T-helper 2 cell (primary cell): ENCODE results near the gene RPL29.

Experiments
- DNase-seq, 5 experiments: peaks; one replicate each; pipeline versions ENCODE4 v3.0.0 to v3.0.0-alpha.2; 2012 to 2022

The RPL29 gene

GRCh38 chr3:51982352-51982837 is 13.3 kb downstream of the RPL29 start:
- peak in 1 of 5 experiments; percentile 51 for DNase-seq

- DNase-seq: no peak
Observed at GRCh38 chr3:51980253-51980652, 15.4 kb downstream of the RPL29 start.

DNA sequence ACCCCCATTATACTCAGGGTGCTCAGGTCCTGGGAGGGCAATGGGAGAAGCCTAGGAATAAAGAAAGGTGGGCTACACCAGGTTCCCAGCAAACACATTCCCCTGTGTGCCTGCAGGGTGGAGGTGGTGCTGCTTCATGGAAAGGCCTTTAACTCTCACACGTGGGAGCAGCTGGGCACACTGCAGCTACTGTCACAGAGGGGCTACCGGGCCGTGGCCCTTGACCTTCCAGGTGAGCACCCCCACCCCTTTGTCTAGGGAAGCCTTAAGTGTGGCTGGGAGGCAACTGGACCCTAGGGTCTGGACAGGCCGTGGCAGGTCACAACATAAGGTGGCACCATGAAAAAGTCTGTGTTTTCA is 17.6 kb downstream of the RPL29 start:
- DNase-seq: no peak

GRCh38 chr3:51977446-51978142 is 18.1 kb downstream of the RPL29 start:
- DNase-seq: peak in 2 of 5 experiments; percentile 26 to 81

- DNase-seq: peak in 1 of 5 experiments; percentile 23
Observed at GRCh38 chr3:51975852-51976549, 19.7 kb downstream of the RPL29 start.

DNA sequence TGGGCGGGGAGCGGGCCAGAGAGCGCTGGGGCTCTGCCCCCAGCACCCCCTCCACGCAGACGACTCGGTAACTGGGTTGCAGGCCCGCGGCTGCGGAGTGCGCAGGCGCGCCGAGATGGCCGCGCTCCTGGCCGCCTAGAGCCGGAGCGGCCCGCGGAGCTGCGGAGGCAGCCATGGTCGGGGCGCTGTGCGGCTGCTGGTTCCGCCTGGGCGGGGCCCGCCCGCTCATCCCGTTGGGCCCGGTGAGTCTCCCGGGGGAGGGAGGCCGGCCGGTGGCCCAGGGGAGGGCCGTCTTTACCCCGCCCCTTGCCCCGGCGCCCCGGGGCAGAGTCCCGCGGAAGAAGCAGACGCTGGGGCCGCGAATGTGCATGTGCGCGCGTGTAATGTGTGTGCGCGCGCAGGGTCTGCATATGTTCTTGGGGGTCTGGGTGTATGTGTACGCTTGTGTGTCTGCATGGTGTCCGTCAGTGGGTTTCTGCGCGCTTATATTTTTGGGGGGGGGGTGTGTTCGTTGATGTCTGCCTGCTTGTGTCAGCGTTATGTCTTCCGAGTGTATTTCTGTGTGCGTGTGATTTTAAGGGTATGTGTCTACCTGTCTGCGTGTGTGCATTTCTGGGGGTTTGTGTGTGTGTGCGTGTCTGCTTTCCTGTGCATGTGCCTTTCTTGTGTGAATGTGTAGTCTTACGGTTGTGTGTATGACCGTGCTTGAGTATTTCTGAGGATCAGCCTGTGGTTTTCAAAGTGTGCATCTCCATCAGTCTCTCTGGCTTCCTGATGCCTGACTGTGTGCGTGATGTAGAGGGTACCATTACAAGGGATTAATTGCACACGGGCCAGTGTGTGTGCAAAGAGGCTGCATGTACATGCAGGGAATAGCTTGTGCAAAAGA is 20.5 kb downstream of the RPL29 start, which contains the start of gene ABHD14A:
Gene ABHD14A, plus strand, starts transcription at position 102 of the 889 bp plus-strand sequence. Its CDS starts 72 bp downstream, at position 174.
- peak; percentile 58 to 81 (median 70) for DNase-seq

DNA sequence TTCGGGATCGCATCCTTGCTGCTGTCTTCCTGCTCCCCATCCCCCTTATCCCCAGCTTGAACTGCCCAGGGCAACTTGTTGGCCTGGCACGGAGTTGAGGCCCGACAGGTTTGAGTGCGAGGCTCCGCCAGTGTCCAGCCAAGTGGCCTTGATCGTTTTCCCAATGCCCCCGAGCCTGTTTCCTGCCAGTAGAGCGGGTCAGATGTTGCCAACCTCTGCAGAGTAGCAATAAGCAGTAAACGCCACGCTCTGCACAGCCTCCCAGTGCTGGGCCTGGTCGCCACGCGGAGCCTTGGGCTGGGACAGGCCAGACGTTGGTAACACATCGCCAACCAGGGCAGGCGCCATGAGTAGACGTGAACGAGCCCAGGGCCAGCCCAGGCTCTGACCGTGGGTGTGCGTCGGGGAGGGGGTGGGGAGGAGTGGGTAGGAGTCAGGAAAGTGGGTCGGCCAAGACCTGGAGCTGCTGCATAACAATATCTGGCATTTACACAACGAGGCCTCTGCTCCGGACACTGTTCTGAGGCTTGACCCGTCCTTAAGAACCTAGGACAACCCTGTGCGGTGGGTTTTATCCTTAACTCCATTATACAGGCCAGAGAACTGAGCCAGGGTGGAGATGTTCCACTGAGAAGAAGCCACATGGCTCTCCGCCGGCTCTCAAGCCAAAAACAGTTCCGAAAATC is 21.3 kb downstream of the RPL29 start:
- DNase-seq: peak in 1 of 5 experiments; percentile 32

DNA sequence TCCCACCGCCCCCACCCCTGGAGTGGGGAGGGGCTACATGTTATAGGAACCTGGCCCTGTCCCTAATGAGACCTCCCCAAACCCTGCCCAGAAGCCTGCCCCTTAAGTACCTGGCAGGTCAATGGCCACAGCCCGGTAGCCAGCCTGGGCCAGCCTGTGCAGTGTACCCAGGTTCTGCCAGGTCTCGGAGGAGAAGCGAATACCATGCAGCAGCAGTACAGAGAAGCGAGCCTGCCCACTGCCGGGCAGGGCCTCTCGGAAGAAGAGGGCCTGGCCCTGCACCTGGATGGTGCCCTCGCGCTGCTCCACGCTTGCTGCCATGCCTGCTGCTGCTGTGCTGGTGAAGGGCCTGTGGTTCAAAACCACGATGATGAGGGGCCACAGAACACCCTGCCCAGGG is 24.3 kb downstream of the RPL29 start:
- no peak for DNase-seq

DNA sequence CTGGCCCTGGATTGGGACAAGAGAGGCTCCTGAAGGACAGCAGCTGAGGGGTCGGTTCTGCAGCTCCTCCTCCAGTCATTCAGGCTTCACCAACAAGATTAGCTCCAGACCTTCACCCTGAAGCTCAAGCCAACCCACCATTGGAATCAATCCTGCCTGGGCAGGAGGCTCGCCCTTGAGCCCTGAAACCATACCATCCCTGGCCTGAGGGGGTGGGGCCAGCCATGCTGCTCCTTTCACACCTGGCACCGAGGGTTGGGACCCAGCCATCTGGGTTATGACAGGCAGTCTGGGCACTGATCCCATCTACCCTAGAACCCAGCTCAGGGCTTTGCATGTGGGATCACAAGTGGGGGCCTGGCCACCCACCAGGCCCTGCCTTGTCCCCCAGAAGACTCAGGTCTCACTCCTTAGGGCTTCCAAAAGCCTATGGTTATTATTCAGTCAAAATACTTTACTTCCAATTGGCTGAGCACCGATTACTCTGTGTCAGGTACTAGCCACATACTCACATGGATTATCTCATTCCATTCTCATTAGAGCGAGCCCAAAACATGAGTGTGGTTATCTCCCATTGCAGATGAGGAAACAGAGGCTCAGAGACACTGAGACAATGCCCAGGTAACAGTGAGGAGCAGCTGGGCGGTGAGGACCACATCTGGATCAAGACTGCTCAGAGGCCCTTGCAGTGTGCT is 24.9 kb downstream of the RPL29 start:
- DNase-seq: no peak

GRCh38 chr3:51969841-51970240 is 25.9 kb downstream of the RPL29 start:
- no peak for DNase-seq

GRCh38 chr3:51968883-51969678 is 26.6 kb downstream of the RPL29 start:
- no peak for DNase-seq

- DNase-seq: no peak
Observed at GRCh38 chr3:51968170-51968775, 27.4 kb downstream of the RPL29 start.

DNA sequence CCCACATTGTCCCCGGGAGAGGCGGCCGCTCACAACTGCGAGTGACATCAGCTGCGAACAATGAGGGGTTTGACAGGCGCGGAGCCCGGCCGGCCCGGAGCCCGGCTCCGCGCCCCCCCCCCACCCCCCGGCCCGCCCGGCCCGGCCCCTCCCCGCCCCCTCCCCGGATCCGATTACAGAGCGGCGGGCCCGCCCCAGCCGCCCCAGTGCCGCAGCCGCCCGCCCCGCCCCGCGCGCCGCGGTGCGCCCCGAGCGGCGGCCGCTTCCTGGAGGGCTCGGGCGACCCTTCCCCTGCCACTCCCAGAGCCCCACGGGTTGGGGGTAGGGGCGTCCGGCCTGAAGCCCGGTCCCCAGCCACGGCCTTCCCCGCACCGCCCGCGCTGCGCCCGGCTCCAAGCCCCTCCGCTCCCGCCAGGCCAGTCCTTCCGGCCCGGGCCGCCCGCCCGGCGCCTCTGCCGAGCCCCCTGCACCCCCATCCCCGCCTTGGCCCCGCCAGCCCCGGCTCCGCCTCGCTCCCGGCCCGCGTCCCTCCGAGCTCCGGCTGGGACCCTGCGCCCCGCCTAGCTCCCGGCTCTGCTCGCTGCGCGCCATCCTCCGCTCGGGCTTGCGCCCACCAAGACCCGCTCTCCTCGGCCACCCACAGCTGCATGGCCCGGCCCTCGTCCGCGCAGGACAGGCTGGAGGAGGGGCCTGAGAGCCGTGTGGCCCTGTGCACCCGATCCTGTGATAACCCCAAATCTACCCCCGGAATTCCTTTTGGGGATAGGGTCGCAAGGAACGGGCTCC is 28.1 kb downstream of the RPL29 start, which contains the start of gene PCBP4:
Gene PCBP4, minus strand, starts transcription at position 71 of the 786 bp plus-strand sequence. CDS start 6,214 bp downstream, outside the sequence.
- DNase-seq: peak in 3 of 5 experiments; percentile 25 to 53 (median 32)

DNA sequence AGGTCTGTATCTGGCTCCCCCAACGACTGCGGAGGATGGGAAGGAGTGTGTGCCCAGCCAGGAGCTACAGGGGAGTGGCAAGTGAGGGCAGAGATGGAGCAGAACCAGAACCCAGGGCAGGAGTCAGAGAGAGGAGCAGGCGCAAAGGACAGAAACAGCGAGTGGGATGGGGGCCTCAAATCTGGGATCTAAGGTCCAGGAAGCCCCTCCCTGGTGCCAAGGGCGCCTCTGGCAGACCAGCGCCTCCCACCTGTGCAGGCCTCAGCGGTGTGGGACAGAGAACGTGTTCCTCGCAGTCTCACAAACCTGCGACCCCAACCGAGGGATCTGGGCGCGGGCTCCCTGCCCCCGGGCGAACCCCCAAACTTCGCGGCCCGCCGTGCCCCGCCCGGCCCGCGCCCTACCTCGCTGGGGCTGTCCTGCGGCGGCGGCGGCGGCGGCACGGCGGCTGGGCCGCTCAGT is 28.7 kb downstream of the RPL29 start:
- no peak for DNase-seq

GRCh38 chr3:51966486-51966885 is 29.2 kb downstream of the RPL29 start:
- no peak for DNase-seq

DNA sequence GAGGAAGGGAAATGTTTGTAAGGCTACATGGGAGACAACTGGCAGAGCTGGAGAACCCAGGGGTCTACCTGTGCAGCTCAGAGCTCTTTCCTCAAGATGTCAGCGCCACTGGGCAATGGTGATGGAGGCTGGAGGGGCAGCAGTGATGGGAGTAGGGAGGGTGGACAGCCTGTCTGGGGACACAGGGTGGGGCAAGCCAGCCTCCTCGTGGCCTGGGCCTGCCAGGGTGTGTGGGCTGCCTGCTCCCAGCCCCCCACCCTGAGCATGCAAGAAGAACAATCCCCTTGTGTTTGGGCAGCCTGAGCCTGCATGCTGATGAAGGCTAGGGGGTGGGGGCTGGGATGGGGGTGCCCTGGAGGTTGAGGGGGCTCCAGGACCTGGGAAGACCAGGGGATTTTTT is 29.7 kb downstream of the RPL29 start:
- DNase-seq: no peak

GRCh38 chr3:51964521-51964920 is 31.2 kb downstream of the RPL29 start:
- DNase-seq: no peak

DNA sequence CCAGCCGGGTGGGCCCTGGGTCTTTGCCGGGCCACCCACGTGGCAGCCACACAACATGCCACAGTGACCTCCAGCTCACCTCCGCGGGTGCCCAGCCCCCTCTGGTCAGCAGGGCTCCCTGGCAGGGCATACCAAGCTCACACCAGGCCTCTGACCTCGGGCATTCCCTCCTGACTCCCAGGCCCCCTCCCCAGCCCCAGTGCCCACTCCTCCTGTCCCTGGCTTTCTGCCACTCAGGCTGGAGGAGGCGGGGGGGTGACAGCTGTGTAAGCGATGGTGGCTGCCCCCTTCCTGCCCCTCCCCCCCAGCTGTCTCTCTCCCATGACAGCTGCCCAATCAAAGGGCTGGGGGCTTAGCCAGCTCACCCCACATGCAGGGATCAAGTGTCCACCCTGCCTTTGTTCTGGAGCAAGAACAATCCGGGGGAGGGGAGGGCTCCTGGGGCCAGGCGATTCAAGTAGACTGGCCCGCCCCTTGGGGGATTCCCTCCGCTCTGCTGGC is 31.7 kb downstream of the RPL29 start:
- DNase-seq: no peak
